Measurements from ENCODE around the gene AFTPH. TPM values are rescaled to one million over a fixed set of nuclear protein-coding genes. Genes with fewer than 3 reads are reported as not detected.

The AFTPH gene
- total RNA-seq, 2 experiments from 2014 or later, result 26.3 to 27.2 TPM

DNA sequence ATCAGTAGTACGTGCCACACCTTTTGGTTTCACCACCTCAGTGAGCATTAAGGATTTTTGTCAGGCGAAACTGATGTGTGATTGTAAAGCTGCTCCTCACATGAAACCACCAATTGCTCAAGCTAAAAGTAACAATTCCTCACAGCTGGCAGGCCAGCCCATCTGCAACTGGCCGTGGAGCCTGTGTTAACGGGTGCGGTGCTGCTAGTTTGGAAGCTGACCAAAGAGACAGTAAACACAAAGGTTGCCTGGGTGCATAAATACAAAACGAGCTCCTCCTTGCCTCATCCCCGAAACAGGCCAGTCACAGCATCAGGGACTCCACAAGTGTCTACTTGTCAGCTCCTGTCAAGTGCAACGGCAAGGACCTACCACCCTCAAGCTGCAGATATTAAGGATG lies 38.2 kb upstream of the AFTPH start:
- H3K27me3 Mint-ChIP-seq (ENCODE audit: low read depth), result peaks cover 20% of the 10 kb centered on the region
- ChIA-PET CTCF (interaction anchor here (0.7 to 9.1 kb wide), 8 partner anchors 9 to 893 kb away, joined by 3 to 230 read pairs (median 8); no protein-coding TSS in a partner anchor), POLR2A (interaction anchor here (1.0 kb wide), 1 partner anchor 11 kb away, joined by 3 read pairs; no protein-coding TSS in a partner anchor)
- no peaks in the 10 kb centered on the region for H3K36me3 Mint-ChIP-seq (ENCODE audit: low read depth)
- no peak overlapping the region for H3K4me3 Mint-ChIP-seq
- no peak for DNase-seq
- no peak for ATAC-seq
- no peaks in the 10 kb centered on the region for H3K9me3 Mint-ChIP-seq (ENCODE audit: insufficient read depth)
- peaks cover 23% of the 10 kb centered on the region for H3K4me1 Mint-ChIP-seq (ENCODE audit: low read depth)
- H3K27ac Mint-ChIP-seq, result no peak overlapping the region

DNA sequence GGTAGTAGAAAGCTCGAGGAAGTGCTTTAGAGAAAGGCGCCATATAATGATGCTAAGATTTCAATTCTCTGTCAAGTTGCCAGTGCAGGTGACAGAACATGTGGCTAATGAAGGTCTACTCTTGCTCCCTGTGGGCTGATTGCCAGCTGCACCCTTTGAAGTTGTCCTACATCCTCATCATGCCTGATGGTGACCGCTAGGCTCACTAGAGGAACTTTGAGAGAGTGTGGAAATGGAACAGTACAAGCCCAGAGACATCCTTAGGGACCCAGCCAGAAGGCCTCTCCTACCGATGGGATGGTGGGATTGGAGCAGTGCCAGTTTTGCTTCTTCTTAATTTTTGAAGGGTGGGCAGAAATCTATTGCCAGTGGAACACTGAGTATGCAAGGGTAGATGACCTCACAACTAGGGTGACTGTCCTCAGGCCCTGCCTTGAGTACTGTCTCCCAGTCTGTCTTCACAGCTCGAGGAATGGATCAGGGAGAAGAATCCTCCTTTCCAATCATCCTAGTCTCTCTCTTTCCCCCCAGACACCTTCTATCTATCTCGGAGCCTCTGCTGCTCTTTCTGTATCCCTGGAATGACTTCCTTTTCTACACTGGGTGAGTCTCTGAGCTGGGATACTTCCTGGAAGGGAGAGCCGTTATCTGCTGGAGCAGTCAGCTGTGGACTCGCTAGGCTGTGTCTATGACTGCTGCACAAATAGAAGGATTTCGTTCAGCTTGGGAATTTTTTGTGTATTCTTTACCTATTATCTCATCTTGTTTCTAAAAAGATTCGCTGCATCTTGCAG lies 36.7 kb upstream of the AFTPH start:
- Mint-ChIP-seq H3K36me3 (ENCODE audit: low read depth) (no peaks in the 10 kb centered on the region), H3K9me3 (ENCODE audit: insufficient read depth) (no peaks in the 10 kb centered on the region), H3K27me3 (ENCODE audit: low read depth) (peaks cover 23% of the 10 kb centered on the region), H3K4me3 (no peak overlapping the region), H3K27ac (no peak overlapping the region), H3K4me1 (ENCODE audit: low read depth) (peaks cover 23% of the 10 kb centered on the region)
- CTCF ChIA-PET, result interaction anchor here (0.7 to 9.1 kb wide), 56 partner anchors 8 to 672 kb away, joined by 3 to 230 read pairs (median 4); partner anchors contain the start of gene AFTPH
- DNase-seq, result no peak
- ATAC-seq, result no peak
- POLR2A ChIA-PET, result interaction anchor here (0.6 to 0.8 kb wide), 2 partner anchors 14 to 575 kb away, joined by 3 read pairs; no protein-coding TSS in a partner anchor

DNA sequence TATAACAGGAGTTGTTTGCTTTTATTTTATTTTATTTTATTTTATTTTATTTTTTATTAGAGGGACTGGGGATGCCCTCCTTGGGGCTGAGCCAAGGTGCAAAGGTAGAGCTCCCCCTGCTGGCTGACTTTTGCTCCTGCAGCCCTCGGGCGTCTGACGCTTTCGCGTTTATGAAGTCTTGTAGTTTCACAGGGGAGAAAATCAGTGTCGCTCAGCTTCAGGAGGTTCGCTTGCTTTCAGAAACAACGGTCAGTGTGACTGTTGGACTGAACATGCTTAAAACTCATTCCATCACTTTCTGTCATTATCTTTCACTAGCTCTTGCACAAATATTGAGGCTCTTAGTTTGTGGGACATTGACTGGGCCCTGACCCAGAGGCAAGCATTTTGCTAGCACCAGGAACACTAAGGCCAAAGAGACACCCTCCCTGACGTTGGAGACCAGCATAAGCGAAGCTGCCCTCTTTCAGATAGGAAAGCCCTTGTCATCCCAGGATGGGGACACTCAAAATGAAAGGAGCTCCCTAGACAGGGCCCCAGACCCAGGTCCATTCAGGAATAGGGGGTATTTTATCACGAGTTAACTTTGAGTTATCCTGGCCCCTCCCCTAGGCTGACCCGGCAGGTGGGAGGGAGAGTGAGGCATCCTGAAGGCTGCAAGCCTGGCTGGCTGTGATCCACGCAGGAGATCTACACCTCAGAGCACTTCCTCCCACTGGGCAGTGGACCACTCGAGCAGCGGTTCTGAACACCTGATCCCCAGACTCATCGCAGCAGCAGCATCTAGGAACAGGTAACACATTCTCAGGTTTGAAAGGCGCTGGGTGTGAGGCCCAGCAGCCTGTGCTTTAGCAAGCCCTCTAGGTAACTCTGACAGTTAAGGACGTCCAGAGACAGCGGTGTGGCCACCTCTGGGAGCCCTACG lies 35.8 kb upstream of the AFTPH start:
- Mint-ChIP-seq H3K27ac (no peak overlapping the region), H3K27me3 (ENCODE audit: low read depth) (peaks cover 26% of the 10 kb centered on the region), H3K4me3 (no peak overlapping the region), H3K36me3 (ENCODE audit: low read depth) (no peaks in the 10 kb centered on the region), H3K4me1 (ENCODE audit: low read depth) (peaks cover 23% of the 10 kb centered on the region), H3K9me3 (ENCODE audit: insufficient read depth) (no peaks in the 10 kb centered on the region)
- peak; percentile 78 for ATAC-seq
- ChIA-PET CTCF (interaction anchor here (0.6 to 9.1 kb wide), 58 partner anchors 8 to 673 kb away, joined by 3 to 230 read pairs (median 4); partner anchors contain the start of gene AFTPH), POLR2A (interaction anchor here (0.8 kb wide), 1 partner anchor 15 kb away, joined by 3 read pairs; no protein-coding TSS in a partner anchor)
- DNase-seq, result peak; percentile 86

DNA sequence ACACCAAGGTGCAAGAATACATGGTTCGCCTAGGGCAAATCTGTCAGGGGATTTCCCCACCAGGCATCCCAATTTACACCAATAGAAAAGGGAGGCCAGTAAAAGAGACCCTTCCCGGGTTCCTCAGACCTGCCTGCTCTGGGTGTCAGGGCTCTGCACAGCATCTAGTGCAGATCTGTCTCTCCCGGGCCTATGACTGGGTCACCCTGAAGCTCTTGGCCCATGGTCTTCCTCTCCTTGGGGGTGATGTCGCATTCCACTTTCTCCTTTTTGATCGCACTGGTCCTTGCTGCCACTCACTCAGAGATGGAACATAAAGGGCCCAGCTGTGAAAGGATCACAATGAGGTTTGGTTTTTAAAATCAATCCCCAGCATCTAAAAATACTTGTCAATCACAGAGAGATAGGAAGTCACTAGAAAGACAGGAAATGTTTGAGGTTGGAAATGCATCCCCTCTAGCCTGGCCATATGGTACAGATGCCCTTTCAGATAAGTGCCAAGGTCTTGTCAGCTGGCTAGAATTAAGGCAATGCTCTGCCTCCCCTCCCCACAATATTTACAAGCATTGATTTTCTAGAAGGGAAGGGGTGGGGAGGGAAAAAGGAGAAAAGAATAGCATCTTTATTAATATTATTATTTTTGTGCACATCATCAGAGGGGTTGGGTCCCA lies 34.9 kb upstream of the AFTPH start:
- H3K9me3 Mint-ChIP-seq (ENCODE audit: insufficient read depth), result no peaks in the 10 kb centered on the region
- H3K4me3 Mint-ChIP-seq, result no peak overlapping the region
- peaks cover 23% of the 10 kb centered on the region for H3K4me1 Mint-ChIP-seq (ENCODE audit: low read depth)
- peaks cover 33% of the 10 kb centered on the region for H3K27me3 Mint-ChIP-seq (ENCODE audit: low read depth)
- H3K36me3 Mint-ChIP-seq (ENCODE audit: low read depth), result no peaks in the 10 kb centered on the region
- POLR2A ChIA-PET, result no interaction called here
- CTCF ChIA-PET, result interaction anchor here (1.3 to 9.1 kb wide), 10 partner anchors 9 to 160 kb away, joined by 4 to 230 read pairs (median 14); partner anchors contain the start of gene AFTPH
- DNase-seq (no peak), ATAC-seq (peak; percentile 39)
- no peak overlapping the region for H3K27ac Mint-ChIP-seq

DNA sequence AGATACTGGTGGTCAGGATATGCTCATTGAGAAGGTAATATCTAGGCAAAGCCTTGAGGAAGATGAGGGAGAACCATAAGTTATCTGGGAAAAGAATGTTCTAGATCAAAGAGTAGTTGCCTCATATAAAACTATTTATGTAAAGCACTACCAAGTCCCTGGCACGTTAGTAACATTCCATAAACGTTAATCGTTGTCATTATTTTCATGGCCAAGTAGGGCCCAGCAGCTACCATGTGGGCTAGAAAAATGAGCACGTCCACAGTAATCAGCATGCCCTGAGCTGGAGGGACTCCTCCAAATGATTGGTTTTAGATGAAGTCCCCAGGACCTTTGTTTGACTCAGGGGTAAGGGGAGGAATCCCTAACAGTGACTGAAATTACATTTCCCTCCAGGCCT lies 32.7 kb upstream of the AFTPH start:
- Mint-ChIP-seq H3K9me3 (ENCODE audit: insufficient read depth) (no peaks in the 10 kb centered on the region), H3K4me1 (ENCODE audit: low read depth) (peaks cover 23% of the 10 kb centered on the region), H3K27ac (no peak overlapping the region), H3K36me3 (ENCODE audit: low read depth) (no peaks in the 10 kb centered on the region), H3K27me3 (ENCODE audit: low read depth) (peaks cover 26% of the 10 kb centered on the region), H3K4me3 (no peak overlapping the region)
- ATAC-seq (no peak), DNase-seq (no peak)
- ChIA-PET CTCF (interaction anchor here (1.3 kb wide), 1 partner anchor 160 kb away, joined by 5 read pairs; no protein-coding TSS in a partner anchor), POLR2A (no interaction called here)

DNA sequence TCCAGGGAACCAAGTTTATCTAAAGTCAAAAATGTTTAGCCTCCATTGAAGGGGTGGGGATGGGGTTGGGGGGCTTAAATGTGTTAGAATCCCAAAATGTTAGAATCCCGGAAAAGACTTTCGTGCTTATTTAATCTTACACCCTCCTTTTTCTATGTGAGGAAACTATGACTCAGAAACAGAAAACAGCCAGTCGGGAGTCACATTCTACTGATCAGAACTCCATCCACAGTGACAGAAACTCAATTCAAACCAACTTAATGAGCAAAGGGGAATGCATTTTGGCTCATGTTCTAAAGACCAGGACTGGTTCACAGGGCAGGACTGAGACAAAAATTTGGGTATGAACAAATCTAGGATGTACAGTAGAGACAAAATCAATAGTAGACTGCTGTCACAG lies 31.9 kb upstream of the AFTPH start:
- Mint-ChIP-seq H3K4me1 (ENCODE audit: low read depth) (peaks cover 23% of the 10 kb centered on the region), H3K36me3 (ENCODE audit: low read depth) (no peaks in the 10 kb centered on the region), H3K27me3 (ENCODE audit: low read depth) (peaks cover 27% of the 10 kb centered on the region), H3K4me3 (no peak overlapping the region), H3K9me3 (ENCODE audit: insufficient read depth) (no peaks in the 10 kb centered on the region), H3K27ac (no peak overlapping the region)
- no peak for DNase-seq
- ATAC-seq, result no peak
- ChIA-PET CTCF (interaction anchor here (1.3 kb wide), 1 partner anchor 161 kb away, joined by 5 read pairs; no protein-coding TSS in a partner anchor), POLR2A (no interaction called here)

DNA sequence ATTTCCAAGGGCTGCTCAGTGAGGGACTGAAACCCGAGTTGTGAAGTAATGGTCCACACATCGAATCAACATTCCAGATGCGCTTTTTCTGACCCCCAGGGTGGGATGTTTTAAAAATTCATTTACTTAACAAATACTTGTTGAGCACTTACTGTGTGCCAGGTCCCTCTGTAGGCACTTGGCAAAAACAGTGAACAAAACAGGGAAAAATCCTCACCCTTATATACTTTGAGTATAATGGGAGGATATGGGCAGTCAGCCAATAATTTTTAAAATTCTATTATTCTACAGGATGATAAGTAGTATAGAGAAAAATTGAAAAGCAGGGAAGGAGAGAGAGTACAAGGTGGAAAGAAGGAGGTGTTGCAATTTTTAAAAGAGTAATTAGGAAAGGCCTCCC lies 31.3 kb upstream of the AFTPH start:
- ChIA-PET POLR2A (no interaction called here), CTCF (interaction anchor here (1.5 kb wide), 1 partner anchor 30 kb away, joined by 5 read pairs; no protein-coding TSS in a partner anchor)
- Mint-ChIP-seq H3K27ac (no peak overlapping the region), H3K4me3 (no peak overlapping the region), H3K9me3 (ENCODE audit: insufficient read depth) (no peaks in the 10 kb centered on the region), H3K4me1 (ENCODE audit: low read depth) (peaks cover 23% of the 10 kb centered on the region), H3K27me3 (ENCODE audit: low read depth) (peaks cover 31% of the 10 kb centered on the region), H3K36me3 (ENCODE audit: low read depth) (no peaks in the 10 kb centered on the region)
- ATAC-seq (no peak), DNase-seq (no peak)

DNA sequence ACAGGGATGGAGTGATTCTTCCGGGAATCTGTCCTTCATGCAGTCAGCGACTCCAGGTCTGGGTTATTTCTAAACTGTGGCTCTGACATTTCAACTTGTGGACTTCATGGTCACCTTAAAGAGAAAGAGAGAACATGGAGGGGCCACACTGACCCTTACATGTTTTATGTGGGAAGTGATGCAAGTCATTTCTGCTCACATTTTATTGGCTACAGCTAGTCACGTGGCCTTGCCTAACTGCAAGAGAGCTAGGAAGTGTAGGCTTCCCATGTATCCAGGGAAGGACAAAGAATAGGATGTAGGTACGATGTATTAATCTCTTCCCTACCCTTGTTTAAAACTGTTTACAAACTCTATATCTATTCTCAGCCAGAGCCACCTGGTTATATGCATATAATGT lies 30.3 kb upstream of the AFTPH start:
- POLR2A ChIA-PET, result no interaction called here
- Mint-ChIP-seq H3K9me3 (ENCODE audit: insufficient read depth) (no peaks in the 10 kb centered on the region), H3K27me3 (ENCODE audit: low read depth) (peaks cover 38% of the 10 kb centered on the region), H3K27ac (no peak overlapping the region), H3K36me3 (ENCODE audit: low read depth) (no peaks in the 10 kb centered on the region), H3K4me3 (no peak overlapping the region), H3K4me1 (ENCODE audit: low read depth) (peaks cover 15% of the 10 kb centered on the region)
- CTCF ChIA-PET, result interaction anchor here (0.9 to 1.5 kb wide), 3 partner anchors 29 to 166 kb away, joined by 3 to 5 read pairs (median 3); no protein-coding TSS in a partner anchor
- ATAC-seq (no peak), DNase-seq (no peak)

DNA sequence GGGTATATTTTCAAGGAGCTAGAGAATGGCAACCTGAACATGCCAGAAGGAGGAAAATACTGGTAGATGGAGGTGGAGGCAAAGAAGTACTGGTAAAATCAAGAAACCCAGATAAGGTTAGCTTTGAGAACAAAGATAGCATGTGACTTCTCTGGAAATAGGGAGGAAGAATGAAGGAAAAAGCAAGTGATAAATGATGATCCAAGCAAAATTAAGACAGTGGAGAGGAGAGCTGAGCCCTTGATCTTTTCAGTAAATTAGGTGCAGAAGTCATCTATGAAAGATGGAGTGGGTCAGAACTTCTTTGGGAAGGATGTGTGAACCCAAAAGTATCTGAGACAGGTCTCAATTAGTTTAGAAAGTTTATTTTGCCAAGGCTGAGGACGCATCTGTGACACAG lies 25.7 kb upstream of the AFTPH start:
- Mint-ChIP-seq H3K36me3 (ENCODE audit: low read depth) (no peaks in the 10 kb centered on the region), H3K4me3 (no peak overlapping the region), H3K27ac (no peak overlapping the region), H3K4me1 (ENCODE audit: low read depth) (peaks cover 8% of the 10 kb centered on the region), H3K27me3 (ENCODE audit: low read depth) (peaks cover 29% of the 10 kb centered on the region), H3K9me3 (ENCODE audit: insufficient read depth) (no peaks in the 10 kb centered on the region)
- ChIA-PET POLR2A (no interaction called here), CTCF (interaction anchor here (2.0 to 4.7 kb wide), 3 partner anchors 9 to 167 kb away, joined by 5 to 34 read pairs (median 12); no protein-coding TSS in a partner anchor)
- no peak for ATAC-seq
- DNase-seq, result no peak

GRCh38 chr2:64500549-64500948 lies 23.6 kb upstream of the AFTPH start:
- Mint-ChIP-seq H3K27ac (no peak overlapping the region), H3K4me3 (no peak overlapping the region), H3K36me3 (ENCODE audit: low read depth) (no peaks in the 10 kb centered on the region), H3K4me1 (ENCODE audit: low read depth) (peaks cover 8% of the 10 kb centered on the region), H3K27me3 (ENCODE audit: low read depth) (peaks cover 23% of the 10 kb centered on the region), H3K9me3 (ENCODE audit: insufficient read depth) (no peaks in the 10 kb centered on the region)
- POLR2A ChIA-PET, result no interaction called here
- DNase-seq, result no peak
- CTCF ChIA-PET, result no interaction called here
- ATAC-seq, result no peak

DNA sequence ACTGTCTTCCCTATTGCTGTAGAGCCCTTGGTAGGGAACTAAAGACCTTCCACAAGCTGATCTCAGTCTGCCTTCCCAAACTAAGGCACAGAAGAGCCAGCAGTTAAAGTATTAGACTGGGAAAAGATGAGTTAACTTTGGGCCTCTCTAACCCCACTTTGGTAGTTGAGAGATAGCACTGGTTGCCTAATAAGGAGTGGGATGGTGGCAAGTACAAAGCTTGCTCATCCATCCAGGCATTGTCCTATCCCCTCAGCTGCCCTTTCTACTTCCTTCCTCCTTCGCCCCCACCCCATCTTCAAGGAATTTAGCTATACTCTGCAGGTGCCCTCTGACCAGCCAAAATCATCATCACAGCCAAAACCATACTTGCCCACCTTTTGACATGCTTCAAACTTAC lies 22.2 kb upstream of the AFTPH start:
- H3K9me3 Mint-ChIP-seq (ENCODE audit: insufficient read depth), result no peaks in the 10 kb centered on the region
- no peak overlapping the region for H3K4me3 Mint-ChIP-seq
- ChIA-PET POLR2A (no interaction called here), CTCF (interaction anchor here (1.4 kb wide), 1 partner anchor 14 kb away, joined by 7 read pairs; no protein-coding TSS in a partner anchor)
- DNase-seq (no peak), ATAC-seq (no peak)
- no peaks in the 10 kb centered on the region for H3K36me3 Mint-ChIP-seq (ENCODE audit: low read depth)
- H3K27me3 Mint-ChIP-seq (ENCODE audit: low read depth), result peaks cover 24% of the 10 kb centered on the region
- H3K27ac Mint-ChIP-seq, result no peak overlapping the region
- peaks cover 8% of the 10 kb centered on the region for H3K4me1 Mint-ChIP-seq (ENCODE audit: low read depth)

All from activated CD8-positive, alpha-beta T cell treated with anti-CD3 and anti-CD28 coated beads, Interleukin-2, amount 10 ng/mL, durations not matched to agents 7 days and 5 days (primary cell).